NK-92 (cell line): Measurements from ENCODE around the gene DCAF4.
"Not testable (repeated sequence)": the region's sequence is repeated elsewhere in the genome, so short reads cannot be mapped to it uniquely, and the experiment has no call there.

Experiments used
- DNase-seq: peaks from one replicate; lab custom pipeline; 2025; ENCODE audit not compliant: unreplicated experiment; lab: John Stamatoyannopoulos, UW

The DCAF4 gene

GRCh38 chr14:72929316-72930080 is 3.2 kb downstream of the DCAF4 start:
- DNase-seq = no peak

- no peak for DNase-seq
Measured at GRCh38 chr14:72932893-72933292, 6.6 kb downstream of the DCAF4 start.

DNA sequence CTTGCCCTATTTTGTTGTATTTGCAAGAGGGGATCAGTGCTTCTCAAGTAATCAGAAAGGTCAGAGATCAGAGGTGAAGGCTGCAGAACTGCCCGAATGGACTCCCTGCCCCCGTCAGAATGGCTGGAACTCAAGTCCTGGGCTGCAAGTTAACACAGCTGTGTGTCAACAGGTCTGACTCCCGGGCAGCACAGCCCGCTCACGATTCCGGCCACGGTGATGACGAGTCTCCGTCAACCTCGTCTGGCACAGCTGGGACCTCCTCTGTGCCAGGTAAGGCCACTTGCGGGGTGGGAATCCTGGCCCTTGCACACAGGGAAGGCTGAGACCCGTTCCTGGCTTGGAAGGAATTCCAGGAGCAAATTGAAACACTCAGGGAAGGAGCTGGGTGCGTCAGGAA is 13.4 kb downstream of the DCAF4 start:
- no peak for DNase-seq

DNA sequence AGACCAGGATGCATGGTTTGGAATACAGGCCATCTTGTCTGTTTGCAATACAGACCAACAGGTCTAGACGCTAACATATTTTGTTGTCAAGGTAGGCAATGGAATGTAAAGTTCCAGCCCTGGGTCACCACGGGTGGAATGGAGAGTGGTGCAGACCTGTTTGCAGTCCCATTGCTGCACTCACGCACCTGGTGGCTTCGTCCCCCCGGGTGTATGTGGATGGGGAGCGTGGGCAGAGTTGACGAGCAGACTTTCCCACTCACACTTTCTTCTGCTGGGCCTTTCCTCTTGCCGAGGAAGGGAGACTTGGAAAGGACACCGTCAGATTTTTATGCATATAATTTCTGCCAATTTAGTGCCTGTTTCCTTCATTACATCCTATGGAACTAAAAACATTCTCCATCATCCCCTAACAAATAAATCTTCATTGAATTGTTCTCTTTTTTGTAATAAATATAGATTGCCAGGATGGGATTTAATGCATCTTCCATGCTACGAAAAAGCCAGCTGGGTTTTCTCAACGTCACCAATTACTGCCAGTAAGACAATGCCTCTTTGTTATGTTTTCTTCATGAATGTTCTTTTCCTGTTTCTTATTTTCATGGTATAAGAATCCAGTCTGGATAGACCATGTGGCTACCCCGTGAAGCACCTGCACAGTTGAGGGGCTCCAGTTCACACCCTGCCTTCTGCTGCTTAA is 15.2 kb downstream of the DCAF4 start:
- no peak for DNase-seq

DNA sequence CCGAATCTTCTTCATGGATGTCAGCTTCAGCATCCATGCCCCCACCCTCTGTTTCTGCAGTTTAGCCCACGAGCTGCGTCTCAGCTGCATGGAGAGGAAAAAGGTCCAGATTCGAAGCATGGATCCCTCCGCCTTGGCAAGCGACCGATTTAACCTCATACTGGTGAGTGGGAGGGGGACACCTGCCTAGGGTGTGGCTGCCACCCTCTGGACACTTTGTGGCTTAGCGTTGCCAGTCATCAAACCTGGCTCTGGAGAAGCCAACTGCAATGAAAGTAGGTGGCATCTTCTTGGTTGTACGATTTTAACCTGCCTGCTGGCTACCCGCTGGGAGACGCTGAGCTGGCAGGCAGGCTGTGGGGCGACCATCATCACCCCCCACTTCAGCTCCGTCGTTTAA is 16.7 kb downstream of the DCAF4 start:
- DNase-seq = no peak

GRCh38 chr14:72943876-72944430 is 17.7 kb downstream of the DCAF4 start:
- no peak for DNase-seq

- DNase-seq = no peak
Measured at GRCh38 chr14:72945356-72946027, 19.2 kb downstream of the DCAF4 start.

GRCh38 chr14:72946491-72946890 is 20.2 kb downstream of the DCAF4 start:
- no peak for DNase-seq

DNA sequence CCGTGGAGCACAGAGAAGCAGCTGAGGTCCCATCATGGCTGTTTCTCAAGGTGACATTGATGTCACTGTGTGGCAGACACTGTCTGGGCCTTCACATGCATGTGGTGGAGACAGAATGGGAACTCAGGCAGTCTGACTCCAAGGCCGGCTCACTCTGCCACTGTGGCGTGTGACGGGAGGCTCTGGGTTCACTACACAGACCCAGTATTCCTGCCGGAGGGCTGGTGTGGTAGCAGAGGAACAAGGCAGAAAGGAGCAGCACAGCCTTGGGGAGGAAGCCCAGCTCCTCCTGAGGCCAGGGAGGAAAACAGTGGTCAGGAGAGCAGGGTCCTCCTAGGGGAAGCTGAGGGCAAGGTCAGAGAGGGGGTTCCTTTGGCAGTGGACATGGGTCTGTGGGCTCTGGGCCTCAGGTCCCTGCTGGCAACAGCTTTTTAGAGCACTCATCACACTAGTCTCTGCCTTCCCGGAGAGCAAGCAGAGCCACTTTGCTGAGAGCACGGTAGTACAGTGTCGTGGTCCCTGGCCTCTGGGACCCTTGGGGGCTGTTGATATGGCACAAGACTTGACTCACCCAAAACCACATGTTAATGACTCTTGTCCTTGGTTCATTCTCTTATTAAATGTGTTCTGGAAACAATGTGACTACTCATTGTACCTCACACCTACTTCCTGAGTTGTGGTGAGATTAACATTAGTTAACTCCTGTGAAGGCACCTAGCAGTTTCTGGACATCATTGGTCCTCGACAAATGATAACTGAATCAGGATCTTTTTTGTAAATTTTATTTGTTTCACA is 21.3 kb downstream of the DCAF4 start:
- DNase-seq = no peak

DNA sequence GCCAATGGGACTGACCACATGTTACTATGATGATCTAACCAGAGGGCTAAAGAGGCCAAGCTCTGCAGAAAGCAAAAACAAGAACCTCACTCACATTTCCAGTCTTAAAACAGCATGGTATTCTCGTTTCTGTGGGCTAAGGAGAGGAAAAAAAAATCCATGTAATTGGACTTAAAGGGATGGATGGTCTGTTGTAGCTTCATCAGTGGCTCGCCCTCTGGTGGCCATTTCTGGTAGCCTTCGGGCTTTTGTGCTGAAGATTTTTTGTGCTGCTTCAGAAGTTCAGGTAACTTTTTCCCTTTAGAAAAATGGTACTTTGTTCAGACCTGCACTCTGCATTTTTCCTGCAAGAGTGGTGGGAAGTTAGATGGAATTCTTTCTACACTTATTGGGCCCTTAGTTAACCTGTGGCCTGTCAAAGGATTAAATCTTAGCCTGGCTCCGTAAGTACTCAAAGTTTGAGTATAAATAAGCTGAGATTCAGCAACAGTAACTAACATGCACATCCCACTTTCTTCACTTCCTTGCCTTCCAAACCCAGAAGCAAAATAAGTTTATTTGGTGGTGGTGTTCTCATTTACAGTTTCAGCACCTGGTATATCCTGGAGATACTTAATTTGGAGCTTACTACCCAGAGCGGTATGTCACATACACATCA is 22.3 kb downstream of the DCAF4 start:
- no peak for DNase-seq

DNA sequence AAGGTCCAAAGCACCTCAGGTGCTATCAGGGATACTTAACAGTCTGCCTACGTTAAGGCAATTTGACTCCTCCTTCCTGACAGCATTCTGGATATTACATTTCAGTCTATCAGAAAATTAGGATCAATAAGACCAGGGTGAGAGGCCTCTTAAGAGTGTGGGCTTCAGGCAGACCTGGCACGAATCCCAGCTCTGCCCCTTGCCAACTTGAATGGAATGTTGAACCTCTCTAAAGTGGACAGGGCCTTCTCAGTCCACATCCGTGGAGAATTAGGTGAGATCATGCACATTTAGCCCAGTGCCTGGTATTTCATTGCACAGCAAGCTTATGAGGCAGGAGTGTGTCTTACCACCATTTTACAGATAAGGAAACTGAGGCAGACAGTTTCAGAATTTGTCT is 25.9 kb downstream of the DCAF4 start:
- no peak for DNase-seq

GRCh38 chr14:72956741-72957140 is 30.5 kb downstream of the DCAF4 start:
- DNase-seq = not testable (repeated sequence)

- no peak for DNase-seq
Measured at GRCh38 chr14:72957213-72957612, 30.9 kb downstream of the DCAF4 start.

GRCh38 chr14:72958548-72958947 is 32.3 kb downstream of the DCAF4 start:
- DNase-seq = no peak

- DNase-seq = not testable (repeated sequence)
Measured at GRCh38 chr14:72961016-72961415, 34.8 kb downstream of the DCAF4 start.

GRCh38 chr14:72961579-72962335 is 35.5 kb downstream of the DCAF4 start:
- DNase-seq = no peak

DNA sequence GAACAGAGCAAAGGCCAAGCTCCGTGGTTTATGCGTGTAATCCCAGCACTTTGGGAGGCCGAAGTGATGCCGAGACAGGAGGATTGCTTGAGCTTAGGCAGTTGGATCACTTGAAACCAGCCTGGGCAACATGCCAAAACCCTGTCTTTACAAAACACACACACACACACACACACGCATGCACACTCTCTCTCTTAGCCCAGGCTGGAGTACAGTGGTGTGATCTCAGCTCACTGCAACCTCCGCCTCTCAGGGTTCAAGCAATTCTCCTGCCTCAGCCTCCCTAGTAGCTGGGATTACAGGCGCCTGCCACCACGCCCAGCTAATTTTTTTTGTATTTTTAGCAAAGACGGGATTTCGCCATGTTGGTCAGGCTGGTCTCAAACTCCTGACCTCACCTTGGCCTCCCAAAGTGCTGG is 36.1 kb downstream of the DCAF4 start:
- not testable (repeated sequence) for DNase-seq

- no peak for DNase-seq
Measured at GRCh38 chr14:72962829-72963312, 36.6 kb downstream of the DCAF4 start.

DNA sequence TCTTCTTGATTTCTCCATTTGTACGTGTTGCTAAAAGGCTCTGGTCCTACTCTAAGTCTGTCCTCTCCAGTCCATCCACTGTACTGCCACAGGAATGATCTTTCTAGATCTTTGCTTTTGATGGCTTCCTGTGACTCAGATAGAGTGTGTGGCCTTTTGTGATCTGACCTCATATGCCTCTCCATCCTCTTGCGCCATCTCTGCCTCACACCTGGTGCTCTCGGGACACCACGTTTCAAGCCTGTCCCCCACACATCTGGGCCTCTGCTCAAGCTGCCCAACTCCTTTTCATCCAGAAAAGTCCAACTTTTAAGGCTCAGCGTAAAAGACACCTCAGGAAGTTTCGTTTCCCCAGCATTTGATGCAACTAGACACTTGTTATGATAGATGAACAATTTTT is 39.0 kb downstream of the DCAF4 start:
- DNase-seq = no peak
